NCI-H2171 treated with DMSO at 0.1 percent for 48 hours (cell line): Measurements from ENCODE around the gene PRPF31.
"Not testable (repeated sequence)": the region's sequence is repeated elsewhere in the genome, so short reads cannot be mapped to it uniquely, and the experiment has no call there.

Experiments
- DNase-seq: peaks from one replicate; lab custom pipeline; 2025; lab: John Stamatoyannopoulos, UW

PRPF31 gene

GRCh38 chr19:54115109-54116063 is at the start of gene PRPF31, which contains the start of gene TFPT:
Gene PRPF31 (plus strand): TSS chr19:54115754. CDS start chr19:54118279, 2,525 bp downstream.
Gene TFPT (minus strand): TSS chr19:54115657. CDS start chr19:54115269, 388 bp downstream.
- DNase-seq = peak; percentile 96

- no peak for DNase-seq
These were observed 46.1 kb upstream of the PRPF31 start for GRCh38 chr19:54069470-54069869.

- DNase-seq = no peak
These were observed 41.7 kb upstream of the PRPF31 start for GRCh38 chr19:54073829-54074228.

GRCh38 chr19:54074851-54075250 is 40.7 kb upstream of the PRPF31 start:
- DNase-seq = no peak

GRCh38 chr19:54077334-54077733 is 38.2 kb upstream of the PRPF31 start:
- DNase-seq = no peak

GRCh38 chr19:54081032-54081431 is 34.5 kb upstream of the PRPF31 start, which contains the start of gene TARM1:
Gene TARM1 (minus strand): TSS chr19:54081365. CDS start chr19:54081340, 25 bp downstream.
- no peak for DNase-seq

GRCh38 chr19:54084410-54084809 is 31.1 kb upstream of the PRPF31 start:
- DNase-seq = no peak

- no peak for DNase-seq
These were observed 21.0 kb upstream of the PRPF31 start for GRCh38 chr19:54094426-54095000.

GRCh38 chr19:54095136-54095858 is 20.3 kb upstream of the PRPF31 start:
- DNase-seq = no peak

- peak; percentile 2 for DNase-seq
These were observed 19.5 kb upstream of the PRPF31 start for GRCh38 chr19:54095859-54096616.

- DNase-seq = no peak
These were observed 18.9 kb upstream of the PRPF31 start for GRCh38 chr19:54096617-54097106.

- no peak for DNase-seq
These were observed 16.2 kb upstream of the PRPF31 start for GRCh38 chr19:54099190-54099902.

- DNase-seq = not testable (repeated sequence)
These were observed 15.7 kb upstream of the PRPF31 start for GRCh38 chr19:54099903-54100255.

GRCh38 chr19:54100561-54100960 is 15.0 kb upstream of the PRPF31 start, which contains the start of gene OSCAR:
Gene OSCAR (minus strand): TSS chr19:54100803. CDS start chr19:54100792, 11 bp downstream.
- DNase-seq = no peak

GRCh38 chr19:54102421-54103169 is 13.0 kb upstream of the PRPF31 start, which contains the start of gene NDUFA3:
Gene NDUFA3 (plus strand): TSS chr19:54102855. CDS start chr19:54102879, 24 bp downstream.
- DNase-seq = peak; percentile 94

GRCh38 chr19:54104998-54105715 is 10.4 kb upstream of the PRPF31 start:
- no peak for DNase-seq

- DNase-seq = no peak
These were observed 9.8 kb upstream of the PRPF31 start for GRCh38 chr19:54105796-54106195.

- DNase-seq = no peak
These were observed 8.8 kb upstream of the PRPF31 start for GRCh38 chr19:54106716-54107115.

- DNase-seq = no peak
These were observed 7.6 kb upstream of the PRPF31 start for GRCh38 chr19:54107876-54108490.
